ENCODE data around the gene RAD51B. TPM values are rescaled to one million over a fixed set of nuclear protein-coding genes. Genes with fewer than 3 reads are reported as not detected.

RAD51B gene
- total and polyA plus RNA-seq, 2 of the 13 experiments (the other 11 are each of a cell fraction or from before 2014, with no cell fraction given) = 7.0 to 9.5 TPM

GRCh38 chr14:68573722-68574121 is 754.1 kb downstream of the RAD51B start (continued):
- TF ChIP-seq ZBED4 (CRISPR knock-in tag; IDR thresholded peaks at IDR 0.05; ENCODE audit: borderline replicate concordance) = no peak

- intact Hi-C loops (cut with micrococcal nuclease; ENCODE audit: unreplicated experiment) = loop anchor here (1.0 kb wide), 1 partner anchor 29 kb away; no protein-coding TSS in a partner anchor
- no peak for ATAC-seq
- Histone ChIP-seq H3K9me3 (ENCODE audit: low read length) (0 out of 2 replicates have a peak, but pooled peaks cover 5% of the 10 kb centered on the region), H3K9ac (ENCODE audit: insufficient read depth, low read depth, low read length) (no peak overlapping the region), H3K27ac (ENCODE audit: extremely low read length, insufficient read depth, low read length) (no peak overlapping the region), H3K27me3 (ENCODE audit: control insufficient read depth in 1 of 2, insufficient read depth in 2 of 2, low read length in 2 of 2) (no peaks in the 10 kb centered on the region), H3K4me2 (ENCODE audit: low read depth, low read length) (no peak overlapping the region), H3K79me2 (ENCODE audit: insufficient read depth, low read length) (no peaks in the 10 kb centered on the region), H4K20me1 (ENCODE audit: insufficient read depth, low read length) (no peaks in the 10 kb centered on the region), H3K4me3 (replicated peaks in 1 of 3; ENCODE audit: insufficient read depth in 1 of 3, low read depth in 2 of 3, low read length in 3 of 3) (no peak overlapping the region), H3K4me1 (ENCODE audit: insufficient read depth, low read length) (peaks cover 73% of the 10 kb centered on the region), H3K36me3 (replicated peaks in 1 of 2; ENCODE audit: control insufficient read depth in 1 of 2, insufficient read depth in 2 of 2, low read length in 2 of 2) (no peaks in the 10 kb centered on the region), H2AFZ (ENCODE audit: low read length) (no peak overlapping the region)
- 79% methylated on average over 3 of the region's 3 CpGs for WGBS (ENCODE audit: low lambda C conversion rate)
- no TSS peak for BruUV-seq (replicated peaks)
- no peak for DNase-seq (ENCODE audit: low spot score)
- ChIA-PET CTCF (ENCODE audit: low intra/inter-chr PET ratio, low total read pairs) (no interaction called here), POLR2A (no interaction called here)
- in situ Hi-C loops (cut with HindIII; ENCODE audit: extremely low pct_ligation_motif_present, low pct_unique_long_range_greater_than_20kb) = no loop called here
- FAIRE-seq = no peak
- no peak for TF ChIP-seq ZNF615 (CRISPR knock-in tag; IDR thresholded peaks at IDR 0.05; ENCODE audit: borderline replicate concordance)
- no peak for TF ChIP-seq SOX6 (IDR thresholded peaks at IDR 0.05)
- no peak for TF ChIP-seq SOX6 (CRISPR knock-in tag; IDR thresholded peaks at IDR 0.05)
- no peak for TF ChIP-seq ZNF512 (CRISPR knock-in tag; IDR thresholded peaks at IDR 0.05)
- no peak for TF ChIP-seq ZNF775 (CRISPR knock-in tag; IDR thresholded peaks at IDR 0.05; ENCODE audit: borderline replicate concordance)
- no peak for TF ChIP-seq SATB2 (CRISPR knock-in tag; IDR thresholded peaks at IDR 0.05)
- TF ChIP-seq ZNF225 (CRISPR knock-in tag; IDR thresholded peaks at IDR 0.05) = no peak
- no peak for TF ChIP-seq TFE3 (CRISPR knock-in tag; IDR thresholded peaks at IDR 0.05)
- no peak for TF ChIP-seq ZNF740 (CRISPR knock-in tag; IDR thresholded peaks at IDR 0.05)
- no peak for TF ChIP-seq ZNF616 (CRISPR knock-in tag; IDR thresholded peaks at IDR 0.05; ENCODE audit: low read depth)
- TF ChIP-seq XRCC5 (optimal IDR thresholded peaks at IDR 0.05; ENCODE audit: low read length) = no peak
- TF ChIP-seq ZBTB2 (CRISPR knock-in tag; IDR thresholded peaks at IDR 0.05; ENCODE audit: low read depth) = no peak
- no peak for TF ChIP-seq TBL1XR1 (IDR thresholded peaks at IDR 0.05; ENCODE audit: borderline replicate concordance, low read length, partially characterized antibody)
- no peak for TF ChIP-seq CBX5 (CRISPR knock-in tag; IDR thresholded peaks at IDR 0.05; ENCODE audit: borderline replicate concordance)
Measured at GRCh38 chr14:68574461-68574860, 754.9 kb downstream of the RAD51B start.

Data from HepG2 (cell line).